SK-N-SH (cell line): ENCODE results near the gene ABCF1. TPM values are rescaled to one million over a fixed set of nuclear protein-coding genes. Genes with fewer than 3 reads are reported as not detected.
"Not testable (repeated sequence)": the region's sequence is repeated elsewhere in the genome, so short reads cannot be mapped to it uniquely, and the experiment has no call there.

Experiments used
- CTCF ChIA-PET: fragments of 300-600, 350-600 bp; formaldehyde crosslinking; extraction: SDS; loops from one replicate; lab custom pipeline; 2021; lab: Yijun Ruan, JAX
- POLR2A ChIA-PET: fragments of 350-600 bp; sonication (Branson Sonifier 250); formaldehyde crosslinking; extraction: SDS; loops from one replicate; lab custom pipeline; 2020; ENCODE audit warnings: antibody characterized with exemption, inconsistent platforms; lab: Yijun Ruan, JAX
- DNase-seq: peaks from one replicate; pipeline ENCODE4 v3.0.0; 2012
- H2AFZ ChIP-seq: fragments of 200-600 bp; sonication (generic); 2 replicates; pipeline ENCODE4 v1.8.1; 2016; ENCODE audit warnings: antibody characterized with exemption, mild to moderate bottlenecking, low read depth
- H3F3A ChIP-seq: fragments of 200-600 bp; sonication (generic); replicated peaks from 2 replicates; pipeline ENCODE3; 2016; ENCODE audit warnings: antibody characterized with exemption, mild to moderate bottlenecking; ENCODE audit not compliant: insufficient read depth
- H3K27ac ChIP-seq, 2 experiments: fragments of 200-500 bp in 1 of 2; fragments of 200-600 bp in 1 of 2; sonication (Bioruptor generic) in 1 of 2; sonication (generic), shearing (Covaris generic) in 1 of 2; 2 replicates each; pipeline versions ENCODE4 v1.5.1 to v1.6.1; 2014 to 2016; ENCODE audit warnings: low read depth in 2 of 2, inconsistent platforms in 1 of 2, low read length in 1 of 2, mild to moderate bottlenecking in 1 of 2, mixed read lengths in 1 of 2
- H3K27me3 ChIP-seq: fragments of 200-600 bp; sonication (generic), shearing (Covaris generic); 2 replicates; pipeline ENCODE4 v1.6.1; 2016; ENCODE audit warnings: mixed run types; ENCODE audit not compliant: insufficient read depth
- H3K36me3 ChIP-seq, 2 experiments: fragments of 200-500 bp in 1 of 2; fragments of 200-600 bp in 1 of 2; sonication (Bioruptor generic) in 1 of 2; sonication (generic) in 1 of 2; replicated peaks in 1 of 2; 2 replicates each; pipeline versions ENCODE3 to v1.5.1; 2014 to 2016; ENCODE audit warnings: low read length in 1 of 2, mild to moderate bottlenecking in 1 of 2; ENCODE audit not compliant: insufficient read depth in 2 of 2, control insufficient read depth in 1 of 2
- H3K4me1 ChIP-seq, 2 experiments: fragments of 200-500 bp in 1 of 2; fragments of 200-600 bp in 1 of 2; sonication (Bioruptor generic) in 1 of 2; sonication (generic), shearing (Covaris generic) in 1 of 2; 2 replicates each; pipeline versions ENCODE4 v1.5.1 to v1.6.1; 2014 to 2016; ENCODE audit warnings: low read depth in 1 of 2, low read length in 1 of 2, mixed run types in 1 of 2; ENCODE audit not compliant: insufficient read depth in 2 of 2, control insufficient read depth in 1 of 2
- H3K4me2 ChIP-seq: fragments of 200-600 bp; sonication (generic), shearing (Covaris generic); 2 replicates; pipeline ENCODE4 v1.6.1; 2017; ENCODE audit warnings: mixed run types
- H3K4me3 ChIP-seq, 2 experiments: fragments of 200-500 bp in 1 of 2; fragments of 200-600 bp in 1 of 2; sonication (Bioruptor generic) in 1 of 2; sonication (generic), shearing (Covaris generic) in 1 of 2; 2 replicates each; pipeline versions ENCODE4 v1.5.1 to v1.8.1; 2014 to 2016; ENCODE audit warnings: low read depth in 2 of 2, inconsistent platforms in 1 of 2, low read length in 1 of 2, mild to moderate bottlenecking in 1 of 2, mixed read lengths in 1 of 2, moderate library complexity in 1 of 2
- H3K79me2 ChIP-seq: fragments of 200-600 bp; sonication (generic); 2 replicates; pipeline ENCODE4 v1.8.1; 2017; ENCODE audit warnings: mild to moderate bottlenecking; ENCODE audit not compliant: insufficient read depth
- H3K9ac ChIP-seq: fragments of 200-600 bp; sonication (generic); 2 replicates; pipeline ENCODE4 v1.6.1; 2017; ENCODE audit warnings: mixed run types
- H3K9me2 ChIP-seq: fragments of 200-600 bp; sonication (generic); 2 replicates; pipeline ENCODE4 v1.6.1; 2017; ENCODE audit warnings: mixed run types
- H3K9me3 ChIP-seq: fragments of 200-600 bp; sonication (generic); 2 replicates; pipeline ENCODE4 v1.6.1; 2017; ENCODE audit warnings: mixed run types, mild to moderate bottlenecking, moderate library complexity
- H4K20me1 ChIP-seq: fragments of 200-600 bp; sonication (generic); 2 replicates; pipeline ENCODE4 v1.6.1; 2017; ENCODE audit warnings: mild to moderate bottlenecking, mixed run types; ENCODE audit not compliant: insufficient read depth
- ELF1 ChIP-seq: IDR thresholded peaks from 2 replicates; pipeline ENCODE4 v1.4.0; 2012
- EP300 ChIP-seq, 2 experiments: IDR thresholded peaks; 2 replicates each; pipeline versions ENCODE4 v1.4.0 to v1.6.1; 2012; ENCODE audit warnings: borderline replicate concordance in 1 of 2, low read depth in 1 of 2, low read length in 1 of 2
- EZH2phosphoT487 ChIP-seq: fragments of 200-600 bp; sonication (generic); IDR thresholded peaks from 2 replicates; pipeline ENCODE4 v1.6.1; 2017; ENCODE audit warnings: low read depth, mixed run types, mild to moderate bottlenecking, antibody characterized with exemption, moderate library complexity, borderline replicate concordance
- MXI1 ChIP-seq: IDR thresholded peaks from 2 replicates; pipeline ENCODE4 v1.6.1; 2012; ENCODE audit warnings: mild to moderate bottlenecking, low read depth, low read length, improper control_type of control experiment
- NFIC ChIP-seq: IDR thresholded peaks from 2 replicates; pipeline ENCODE4 v1.4.0; 2012; ENCODE audit warnings: borderline replicate concordance
- RFX5 ChIP-seq: IDR thresholded peaks from 2 replicates; pipeline ENCODE4 v1.6.1; 2012; ENCODE audit warnings: mild to moderate bottlenecking, improper control_type of control experiment, low read length
- RXRA ChIP-seq: IDR thresholded peaks from 2 replicates; pipeline ENCODE4 v1.4.0; 2012; ENCODE audit warnings: low read depth, mild to moderate bottlenecking, borderline replicate concordance
- TAF1 ChIP-seq: IDR thresholded peaks from 2 replicates; pipeline ENCODE4 v1.6.1; 2012; ENCODE audit warnings: low read depth, mild to moderate bottlenecking, low read length, moderate library complexity, borderline replicate concordance
- WGBS: methylation state at CpG from one replicate; pipeline ENCODE4 v1.1.6; 2017; ENCODE audit warnings: low lambda C conversion rate; 5-methylcytosine and 5-hydroxymethylcytosine counted together
- polyA plus RNA-seq, 3 experiments: library from polyadenylated mRNA; depleted of rRNA; stranded (reverse); fragments of >200 nt; gene quantifications; 2 replicates each; pipeline ENCODE4 v1.2.3, GENCODE V29; 2012
- TF ChIP-seq, protein P1 (sequence below): IDR thresholded peaks from 2 replicates; pipeline ENCODE4; 2012
- TF ChIP-seq, protein P2 (sequence below): IDR thresholded peaks from 2 replicates; pipeline ENCODE4 v1.4.0; 2012; ENCODE audit warnings: low read depth, borderline replicate concordance

ABCF1 gene
- polyA plus RNA-seq, 1 of the 3 experiments (the other 2 are of a cell fraction), result 53.4 TPM

DNA sequence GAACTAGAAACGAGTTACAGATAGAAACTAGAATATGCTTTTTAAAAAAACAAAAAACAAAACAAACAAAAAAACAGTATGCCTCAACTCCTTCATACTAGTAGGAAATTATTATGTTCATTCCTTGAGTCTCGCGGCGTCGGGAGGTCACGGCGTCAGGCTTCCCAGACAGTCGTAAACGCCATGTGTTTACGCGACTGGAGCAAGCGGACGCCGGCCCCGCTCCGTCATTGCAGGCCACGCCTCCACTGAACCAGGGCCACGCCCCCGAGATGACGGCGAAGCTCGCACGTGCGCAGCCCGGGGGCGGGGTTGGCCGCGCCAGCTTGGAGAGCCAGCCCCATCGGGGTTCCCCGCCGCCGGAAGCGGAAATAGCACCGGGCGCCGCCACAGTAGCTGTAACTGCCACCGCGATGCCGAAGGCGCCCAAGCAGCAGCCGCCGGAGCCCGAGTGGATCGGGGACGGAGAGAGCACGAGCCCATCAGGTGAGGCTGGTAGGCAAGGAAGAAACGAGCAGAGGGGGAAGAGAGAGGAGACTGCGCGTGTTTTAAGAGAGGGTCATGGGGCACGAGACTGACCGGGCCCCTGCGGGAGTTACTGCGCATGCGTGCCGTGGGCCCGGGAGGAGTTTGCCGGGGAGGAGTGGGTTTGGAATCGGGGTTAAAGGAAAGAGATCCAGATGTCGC is at the start of gene ABCF1 (continued):
- no peak for TF ChIP-seq NFIC
- TF ChIP-seq RFX5, result no peak
- TF ChIP-seq, protein P1, sequence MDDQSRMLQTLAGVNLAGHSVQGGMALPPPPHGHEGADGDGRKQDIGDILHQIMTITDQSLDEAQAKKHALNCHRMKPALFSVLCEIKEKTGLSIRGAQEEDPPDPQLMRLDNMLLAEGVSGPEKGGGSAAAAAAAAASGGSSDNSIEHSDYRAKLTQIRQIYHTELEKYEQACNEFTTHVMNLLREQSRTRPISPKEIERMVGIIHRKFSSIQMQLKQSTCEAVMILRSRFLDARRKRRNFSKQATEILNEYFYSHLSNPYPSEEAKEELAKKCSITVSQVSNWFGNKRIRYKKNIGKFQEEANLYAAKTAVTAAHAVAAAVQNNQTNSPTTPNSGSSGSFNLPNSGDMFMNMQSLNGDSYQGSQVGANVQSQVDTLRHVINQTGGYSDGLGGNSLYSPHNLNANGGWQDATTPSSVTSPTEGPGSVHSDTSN, result no peak
- peak; percentile 74 for TF ChIP-seq ELF1
- TF ChIP-seq TAF1, result peak; percentile 73
- TF ChIP-seq RXRA, result no peak
- TF ChIP-seq, protein P2, sequence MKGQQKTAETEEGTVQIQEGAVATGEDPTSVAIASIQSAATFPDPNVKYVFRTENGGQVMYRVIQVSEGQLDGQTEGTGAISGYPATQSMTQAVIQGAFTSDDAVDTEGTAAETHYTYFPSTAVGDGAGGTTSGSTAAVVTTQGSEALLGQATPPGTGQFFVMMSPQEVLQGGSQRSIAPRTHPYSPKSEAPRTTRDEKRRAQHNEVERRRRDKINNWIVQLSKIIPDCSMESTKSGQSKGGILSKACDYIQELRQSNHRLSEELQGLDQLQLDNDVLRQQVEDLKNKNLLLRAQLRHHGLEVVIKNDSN, result peak; percentile 60; the same call in 1 of the 2 replicates
- peak; percentile 99 for TF ChIP-seq MXI1
- no peak for TF ChIP-seq EZH2phosphoT487
- TF ChIP-seq EP300 (IDR thresholded peaks at IDR 0.05; ENCODE audit: borderline replicate concordance in 1 of 2, low read depth in 1 of 2, low read length in 1 of 2), result no peak; a peak in 2 of 4 replicates

DNA sequence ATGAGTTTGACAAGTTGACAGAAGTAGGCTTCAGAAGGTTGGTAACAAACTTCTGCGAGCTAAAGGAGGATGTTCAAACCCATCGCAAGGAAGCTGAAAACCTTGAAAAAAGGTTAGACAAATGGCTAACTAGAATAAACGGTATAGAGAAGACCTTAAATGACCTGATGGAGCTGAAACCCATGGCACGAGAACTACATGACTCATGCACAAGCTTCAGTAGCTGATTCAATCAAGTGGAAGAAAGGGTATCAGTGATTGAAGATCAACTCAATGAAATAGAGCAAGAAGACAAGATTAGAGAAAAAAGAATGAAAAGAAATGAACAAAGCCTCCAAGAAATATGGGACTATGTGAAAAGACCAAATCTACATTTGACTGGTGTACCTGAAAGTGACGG is 49.3 kb upstream of the ABCF1 start:
- H3K4me3 ChIP-seq, H2AFZ ChIP-seq, H3K36me3 ChIP-seq, H3K27me3 ChIP-seq, H3K9ac ChIP-seq, POLR2A ChIA-PET, H3K4me1 ChIP-seq, H3F3A ChIP-seq, H3K9me3 ChIP-seq, H4K20me1 ChIP-seq, DNase-seq, H3K4me2 ChIP-seq, H3K79me2 ChIP-seq, H3K9me2 ChIP-seq, H3K27ac ChIP-seq: not testable (repeated sequence)
- CTCF ChIA-PET, result interaction anchor here (0.9 to 2.1 kb wide), 4 partner anchors 10 to 40 kb away, joined by 3 to 7 read pairs (median 5); no protein-coding TSS in a partner anchor
- WGBS, result 50% methylated on average over 5 of the region's 5 CpGs

DNA sequence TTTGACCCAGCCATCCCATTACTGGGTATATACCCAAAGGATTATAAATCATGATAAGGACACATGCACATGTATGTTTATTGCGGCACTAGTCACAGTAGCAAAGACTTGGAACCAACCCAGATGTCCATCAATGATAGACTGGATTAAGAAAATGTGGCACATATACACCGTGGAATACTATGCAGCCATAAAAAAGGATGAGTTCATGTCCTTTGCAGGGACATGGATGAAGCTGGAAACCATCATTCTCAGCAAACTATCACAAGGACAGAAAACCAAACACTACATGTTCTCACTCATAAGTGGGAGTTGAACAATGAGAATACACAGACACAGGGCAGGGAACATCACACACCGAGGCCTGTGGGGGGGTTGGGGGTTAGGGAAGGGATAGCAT is 44.8 kb upstream of the ABCF1 start:
- H3K27me3 ChIP-seq, H3K9ac ChIP-seq, H2AFZ ChIP-seq, H3K4me3 ChIP-seq, H3K36me3 ChIP-seq, DNase-seq, POLR2A ChIA-PET, H4K20me1 ChIP-seq, H3K4me1 ChIP-seq, H3K27ac ChIP-seq, H3K4me2 ChIP-seq, H3K9me3 ChIP-seq, H3K9me2 ChIP-seq, H3K79me2 ChIP-seq: not testable (repeated sequence)
- H3F3A ChIP-seq, result peaks cover 17% of the 10 kb centered on the region
- 64% methylated on average over 3 of the region's 3 CpGs for WGBS
- CTCF ChIA-PET, result interaction anchor here (2.3 kb wide), 1 partner anchor 15 kb away, joined by 10 read pairs; no protein-coding TSS in a partner anchor

DNA sequence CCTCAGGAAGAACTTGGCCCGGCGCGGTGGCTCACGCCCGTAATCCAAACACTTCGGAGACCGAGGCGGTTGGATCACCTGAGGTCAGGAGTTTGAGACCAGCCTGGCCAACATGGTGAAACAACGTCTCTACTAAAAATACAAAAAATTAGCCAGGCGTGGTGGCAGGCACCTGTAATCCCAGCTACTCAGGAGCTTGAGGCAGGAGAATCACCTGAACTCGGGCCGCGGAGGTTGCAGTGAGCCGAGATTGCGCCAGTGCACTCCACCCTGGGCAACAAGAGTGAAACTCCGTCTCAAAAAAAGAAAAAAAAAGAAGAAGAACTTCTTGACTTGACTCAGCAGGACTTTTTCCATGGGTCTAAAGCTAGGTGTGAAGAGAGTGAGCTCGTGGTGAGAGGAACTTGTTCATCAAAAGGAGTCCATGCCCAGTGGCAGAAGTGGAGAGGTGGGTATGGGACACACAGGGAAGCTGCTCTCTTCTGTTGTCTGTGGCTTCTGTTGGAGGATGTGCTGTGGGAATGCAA is 41.8 kb upstream of the ABCF1 start:
- H3F3A ChIP-seq, result peaks cover 17% of the 10 kb centered on the region
- H3K36me3 ChIP-seq, H3K4me2 ChIP-seq, H3K4me3 ChIP-seq, H3K27ac ChIP-seq, H3K9ac ChIP-seq, H3K4me1 ChIP-seq, DNase-seq, H3K27me3 ChIP-seq, H3K9me3 ChIP-seq, POLR2A ChIA-PET, H3K9me2 ChIP-seq, H4K20me1 ChIP-seq, H3K79me2 ChIP-seq, H2AFZ ChIP-seq: not testable (repeated sequence)
- CTCF ChIA-PET, result interaction anchor here (1.0 to 4.3 kb wide), 5 partner anchors 14 to 47 kb away, joined by 3 to 88 read pairs (median 8); no protein-coding TSS in a partner anchor
- WGBS, result 84% methylated on average over 14 of the region's 17 CpGs
